GM23338 (cell line): ENCODE results near the gene F7. TPM values are rescaled to one million over a fixed set of nuclear protein-coding genes. Genes with fewer than 3 reads are reported as not detected.

ENCODE experiments used
- ATAC-seq: fragments of 200-7000 bp; cut with Tn5 transposase; 3 replicates; pipeline ENCODE4 v1.9.1; 2020
- DNase-seq: peaks from one replicate; pipeline ENCODE4 v3.0.0-alpha.2; 2015; ENCODE audit warnings: low spot score
- H2AFZ ChIP-seq: fragments of 200-600 bp; sonication (generic); 2 replicates; pipeline ENCODE4 v1.8.0; 2016; ENCODE audit warnings: antibody characterized with exemption, mild to moderate bottlenecking, moderate library complexity
- H3F3A ChIP-seq: fragments of 200-600 bp; sonication (generic); replicated peaks from 2 replicates; pipeline ENCODE4 v1.8.0; 2017; ENCODE audit warnings: antibody characterized with exemption, mixed run types, low read depth
- H3K27ac ChIP-seq: fragments of 200-600 bp; sonication (generic); 2 replicates; pipeline ENCODE4 v1.6.1; 2016; ENCODE audit warnings: low read depth
- H3K27me3 ChIP-seq: fragments of 200-600 bp; sonication (generic); 2 replicates; pipeline ENCODE4 v1.8.0; 2016; ENCODE audit warnings: mild to moderate bottlenecking, mixed run types, moderate library complexity; ENCODE audit not compliant: insufficient read depth
- H3K36me3 ChIP-seq: fragments of 200-600 bp; sonication (generic); 2 replicates; pipeline ENCODE4 v1.8.0; 2016; ENCODE audit warnings: mild to moderate bottlenecking; ENCODE audit not compliant: insufficient read depth
- H3K4me1 ChIP-seq: fragments of 200-600 bp; sonication (generic); 2 replicates; pipeline ENCODE4 v1.8.0; 2016; ENCODE audit warnings: mild to moderate bottlenecking, moderate library complexity; ENCODE audit not compliant: insufficient read depth
- H3K4me2 ChIP-seq: fragments of 200-600 bp; sonication (generic); 2 replicates; pipeline ENCODE4 v1.7.1; 2017; ENCODE audit warnings: mixed run types
- H3K4me3 ChIP-seq: fragments of 200-600 bp; sonication (generic); 2 replicates; pipeline ENCODE4 v1.6.1; 2016; ENCODE audit warnings: mixed run types
- H3K79me2 ChIP-seq: fragments of 200-600 bp; sonication (generic); replicated peaks from 2 replicates; pipeline ENCODE4 v1.8.0; 2017; ENCODE audit warnings: mild to moderate bottlenecking; ENCODE audit not compliant: insufficient read depth
- H3K9me2 ChIP-seq: fragments of 200-600 bp; sonication (generic); 2 replicates; pipeline ENCODE4 v1.8.0; 2017; ENCODE audit not compliant: insufficient read depth
- H4K20me1 ChIP-seq: fragments of 200-600 bp; sonication (generic); replicated peaks from 2 replicates; pipeline ENCODE4 v1.8.0; 2017; ENCODE audit warnings: mild to moderate bottlenecking; ENCODE audit not compliant: insufficient read depth
- H3K27ac Mint-ChIP-seq: 2 replicates; pipeline ENCODE4 v1.8.0; 2020; ENCODE audit warnings: inconsistent platforms, mild to moderate bottlenecking, moderate library complexity, mixed read lengths
- H3K27me3 Mint-ChIP-seq: 3 replicates; pipeline ENCODE4 v1.8.0; 2022; ENCODE audit warnings: low read depth, mild to moderate bottlenecking, moderate library complexity, mixed read lengths, inconsistent platforms; ENCODE audit not compliant: insufficient read depth, poor library complexity
- H3K36me3 Mint-ChIP-seq: 3 replicates; pipeline ENCODE4 v1.8.0; 2021; ENCODE audit warnings: low read depth, mild to moderate bottlenecking, inconsistent platforms, moderate library complexity, mixed read lengths
- H3K4me1 Mint-ChIP-seq: 3 replicates; pipeline ENCODE4 v1.8.0; 2020; ENCODE audit warnings: mild to moderate bottlenecking, inconsistent platforms, mixed read lengths
- H3K4me3 Mint-ChIP-seq: 3 replicates; pipeline ENCODE4 v1.8.0; 2021; ENCODE audit warnings: moderate library complexity, mild to moderate bottlenecking, inconsistent platforms, mixed read lengths
- H3K9me3 Mint-ChIP-seq: 3 replicates; pipeline ENCODE4 v1.8.0; 2020; ENCODE audit warnings: moderate library complexity, mild to moderate bottlenecking, inconsistent platforms, mixed read lengths
- EZH2 ChIP-seq: fragments of 200-600 bp; sonication (generic); IDR thresholded peaks from one replicate; pipeline ENCODE4 v1.8.0; 2017; ENCODE audit warnings: antibody characterized with exemption, mild to moderate bottlenecking, low read depth; ENCODE audit not compliant: unreplicated experiment
- EZH2phosphoT487 ChIP-seq: fragments of 200-600 bp; sonication (generic); IDR thresholded peaks from one replicate; pipeline ENCODE4 v1.8.1; 2018; ENCODE audit warnings: antibody characterized with exemption; ENCODE audit not compliant: unreplicated experiment
- NANOG ChIP-seq: IDR thresholded peaks from 2 replicates; pipeline ENCODE4 v1.6.1; 2016; ENCODE audit warnings: antibody characterized with exemption, borderline replicate concordance
- POLR2AphosphoS5 ChIP-seq: IDR thresholded peaks from 2 replicates; pipeline ENCODE4 v1.6.1; 2016; ENCODE audit warnings: antibody characterized with exemption, low read depth
- STAT1 ChIP-seq: IDR thresholded peaks from one replicate; pipeline ENCODE4 v1.6.1; 2016; ENCODE audit warnings: antibody characterized with exemption; ENCODE audit not compliant: unreplicated experiment
- ZNF331 ChIP-seq: fragments of 250-450 bp; sonication (Bioruptor Pico); IDR thresholded peaks from 2 replicates; pipeline ENCODE4 v1.5.0; 2020; ENCODE audit warnings: low read depth, mild to moderate bottlenecking, moderate library complexity
- polyA plus RNA-seq: library from polyadenylated mRNA; unstranded; fragments of >200 nt; fragmentation: Nextera tagmentation; extraction: Ambion mirVana; gene quantifications from 2 replicates; pipeline ENCODE4 v1.2.1, GENCODE V29; 2016
- total RNA-seq: library from RNA; depleted of rRNA; stranded (reverse); fragments of >200 nt; shearing (Covaris generic); gene quantifications from 2 replicates; pipeline ENCODE4 v1.2.3, GENCODE V29; 2014
- TF ChIP-seq, protein P1 (sequence below): fragments of 250-450 bp; sonication (Bioruptor Pico); IDR thresholded peaks from 2 replicates; pipeline ENCODE4 v1.5.0; 2020; ENCODE audit warnings: mild to moderate bottlenecking, moderate library complexity

Gene F7
- total and polyA plus RNA-seq, 2 experiments from 2014 or later = 0.16 to 0.24 TPM

DNA sequence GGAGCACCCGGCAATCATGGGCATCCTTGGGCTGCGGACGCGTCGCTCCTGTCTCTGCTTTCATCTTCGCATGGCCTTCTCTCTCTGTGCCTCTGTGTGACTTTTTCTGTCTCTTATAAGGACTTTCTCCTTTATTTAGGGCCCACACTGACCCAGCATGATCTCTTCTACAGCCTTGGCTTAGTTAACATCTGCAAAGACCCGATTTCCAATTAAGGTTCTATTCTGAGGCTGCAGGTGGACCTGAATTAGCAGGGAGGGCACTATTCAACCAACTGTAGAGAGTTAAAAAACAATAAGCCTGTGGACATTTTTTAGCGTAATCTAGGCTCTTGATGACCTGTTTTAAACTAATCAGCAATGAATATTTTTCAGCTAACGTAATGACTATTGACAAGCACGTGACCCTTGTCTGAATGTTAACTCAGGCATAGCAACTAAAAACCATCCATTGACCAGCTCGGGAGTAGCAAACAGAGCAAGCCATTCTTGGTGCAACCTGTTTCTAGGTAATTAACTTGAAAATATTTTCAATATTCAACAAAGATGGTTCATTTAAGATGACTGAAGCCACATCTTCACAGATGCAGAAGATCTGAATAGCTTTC lies 32.2 kb downstream of the F7 start:
- Histone ChIP-seq H3K27ac (no peak overlapping the region), H3F3A (no peaks in the 10 kb centered on the region), H3K4me2 (no peak overlapping the region), H3K4me3 (no peak overlapping the region), H2AFZ (no peak overlapping the region), H3K36me3 (no peaks in the 10 kb centered on the region), H3K4me1 (peaks cover 9% of the 10 kb centered on the region), H3K27me3 (no peaks in the 10 kb centered on the region), H3K9me2 (no peaks in the 10 kb centered on the region), H4K20me1 (no peaks in the 10 kb centered on the region), H3K79me2 (no peaks in the 10 kb centered on the region)
- TF ChIP-seq ZNF331 (CRISPR knock-in tag) (no peak), EZH2 (no peak), EZH2phosphoT487 (no peak), NANOG (no peak), POLR2AphosphoS5 (no peak), STAT1 (no peak)
- TF ChIP-seq, protein P1, sequence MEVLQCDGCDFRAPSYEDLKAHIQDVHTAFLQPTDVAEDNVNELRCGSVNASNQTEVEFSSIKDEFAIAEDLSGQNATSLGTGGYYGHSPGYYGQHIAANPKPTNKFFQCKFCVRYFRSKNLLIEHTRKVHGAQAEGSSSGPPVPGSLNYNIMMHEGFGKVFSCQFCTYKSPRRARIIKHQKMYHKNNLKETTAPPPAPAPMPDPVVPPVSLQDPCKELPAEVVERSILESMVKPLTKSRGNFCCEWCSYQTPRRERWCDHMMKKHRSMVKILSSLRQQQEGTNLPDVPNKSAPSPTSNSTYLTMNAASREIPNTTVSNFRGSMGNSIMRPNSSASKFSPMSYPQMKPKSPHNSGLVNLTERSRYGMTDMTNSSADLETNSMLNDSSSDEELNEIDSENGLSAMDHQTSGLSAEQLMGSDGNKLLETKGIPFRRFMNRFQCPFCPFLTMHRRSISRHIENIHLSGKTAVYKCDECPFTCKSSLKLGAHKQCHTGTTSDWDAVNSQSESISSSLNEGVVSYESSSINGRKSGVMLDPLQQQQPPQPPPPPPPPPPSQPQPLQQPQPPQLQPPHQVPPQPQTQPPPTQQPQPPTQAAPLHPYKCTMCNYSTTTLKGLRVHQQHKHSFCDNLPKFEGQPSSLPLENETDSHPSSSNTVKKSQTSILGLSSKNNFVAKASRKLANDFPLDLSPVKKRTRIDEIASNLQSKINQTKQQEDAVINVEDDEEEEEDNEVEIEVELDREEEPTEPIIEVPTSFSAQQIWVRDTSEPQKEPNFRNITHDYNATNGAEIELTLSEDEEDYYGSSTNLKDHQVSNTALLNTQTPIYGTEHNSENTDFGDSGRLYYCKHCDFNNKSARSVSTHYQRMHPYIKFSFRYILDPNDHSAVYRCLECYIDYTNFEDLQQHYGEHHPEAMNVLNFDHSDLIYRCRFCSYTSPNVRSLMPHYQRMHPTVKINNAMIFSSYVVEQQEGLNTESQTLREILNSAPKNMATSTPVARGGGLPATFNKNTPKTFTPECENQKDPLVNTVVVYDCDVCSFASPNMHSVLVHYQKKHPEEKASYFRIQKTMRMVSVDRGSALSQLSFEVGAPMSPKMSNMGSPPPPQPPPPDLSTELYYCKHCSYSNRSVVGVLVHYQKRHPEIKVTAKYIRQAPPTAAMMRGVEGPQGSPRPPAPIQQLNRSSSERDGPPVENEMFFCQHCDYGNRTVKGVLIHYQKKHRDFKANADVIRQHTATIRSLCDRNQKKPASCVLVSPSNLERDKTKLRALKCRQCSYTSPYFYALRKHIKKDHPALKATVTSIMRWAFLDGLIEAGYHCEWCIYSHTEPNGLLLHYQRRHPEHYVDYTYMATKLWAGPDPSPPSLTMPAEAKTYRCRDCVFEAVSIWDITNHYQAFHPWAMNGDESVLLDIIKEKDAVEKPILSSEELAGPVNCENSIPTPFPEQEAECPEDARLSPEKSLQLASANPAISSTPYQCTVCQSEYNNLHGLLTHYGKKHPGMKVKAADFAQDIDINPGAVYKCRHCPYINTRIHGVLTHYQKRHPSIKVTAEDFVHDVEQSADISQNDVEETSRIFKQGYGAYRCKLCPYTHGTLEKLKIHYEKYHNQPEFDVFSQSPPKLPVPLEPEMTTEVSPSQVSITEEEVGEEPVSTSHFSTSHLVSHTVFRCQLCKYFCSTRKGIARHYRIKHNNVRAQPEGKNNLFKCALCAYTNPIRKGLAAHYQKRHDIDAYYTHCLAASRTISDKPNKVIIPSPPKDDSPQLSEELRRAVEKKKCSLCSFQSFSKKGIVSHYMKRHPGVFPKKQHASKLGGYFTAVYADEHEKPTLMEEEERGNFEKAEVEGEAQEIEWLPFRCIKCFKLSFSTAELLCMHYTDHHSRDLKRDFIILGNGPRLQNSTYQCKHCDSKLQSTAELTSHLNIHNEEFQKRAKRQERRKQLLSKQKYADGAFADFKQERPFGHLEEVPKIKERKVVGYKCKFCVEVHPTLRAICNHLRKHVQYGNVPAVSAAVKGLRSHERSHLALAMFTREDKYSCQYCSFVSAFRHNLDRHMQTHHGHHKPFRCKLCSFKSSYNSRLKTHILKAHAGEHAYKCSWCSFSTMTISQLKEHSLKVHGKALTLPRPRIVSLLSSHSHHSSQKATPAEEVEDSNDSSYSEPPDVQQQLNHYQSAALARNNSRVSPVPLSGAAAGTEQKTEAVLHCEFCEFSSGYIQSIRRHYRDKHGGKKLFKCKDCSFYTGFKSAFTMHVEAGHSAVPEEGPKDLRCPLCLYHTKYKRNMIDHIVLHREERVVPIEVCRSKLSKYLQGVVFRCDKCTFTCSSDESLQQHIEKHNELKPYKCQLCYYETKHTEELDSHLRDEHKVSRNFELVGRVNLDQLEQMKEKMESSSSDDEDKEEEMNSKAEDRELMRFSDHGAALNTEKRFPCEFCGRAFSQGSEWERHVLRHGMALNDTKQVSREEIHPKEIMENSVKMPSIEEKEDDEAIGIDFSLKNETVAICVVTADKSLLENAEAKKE (CRISPR knock-in tag) = no peak; the same call in 1 of the 2 replicates
- Mint-ChIP-seq H3K4me3 (no peak overlapping the region), H3K36me3 (no peaks in the 10 kb centered on the region), H3K27ac (no peak overlapping the region), H3K4me1 (peaks cover 14% of the 10 kb centered on the region), H3K9me3 (no peaks in the 10 kb centered on the region), H3K27me3 (no peaks in the 10 kb centered on the region)
- ATAC-seq (peak; percentile 83), DNase-seq (no peak)
